WI38 (cell line): ENCODE measurements around the gene HSPA1B.
"Not testable (repeated sequence)": the region's sequence is repeated elsewhere in the genome, so short reads cannot be mapped to it uniquely, and the experiment has no call there.

ENCODE experiments used
- H3K4me3 ChIP-seq: 2 replicates; pipeline ENCODE4 v1.5.1; 2011; ENCODE audit warnings: low read depth, mild to moderate bottlenecking, control low read depth, low read length
- TF ChIP-seq, protein P1 (sequence below): IDR thresholded peaks from 2 replicates; pipeline ENCODE4 v1.5.1; 2012; ENCODE audit warnings: low read depth, mild to moderate bottlenecking, control low read depth, low read length

The HSPA1B gene

DNA sequence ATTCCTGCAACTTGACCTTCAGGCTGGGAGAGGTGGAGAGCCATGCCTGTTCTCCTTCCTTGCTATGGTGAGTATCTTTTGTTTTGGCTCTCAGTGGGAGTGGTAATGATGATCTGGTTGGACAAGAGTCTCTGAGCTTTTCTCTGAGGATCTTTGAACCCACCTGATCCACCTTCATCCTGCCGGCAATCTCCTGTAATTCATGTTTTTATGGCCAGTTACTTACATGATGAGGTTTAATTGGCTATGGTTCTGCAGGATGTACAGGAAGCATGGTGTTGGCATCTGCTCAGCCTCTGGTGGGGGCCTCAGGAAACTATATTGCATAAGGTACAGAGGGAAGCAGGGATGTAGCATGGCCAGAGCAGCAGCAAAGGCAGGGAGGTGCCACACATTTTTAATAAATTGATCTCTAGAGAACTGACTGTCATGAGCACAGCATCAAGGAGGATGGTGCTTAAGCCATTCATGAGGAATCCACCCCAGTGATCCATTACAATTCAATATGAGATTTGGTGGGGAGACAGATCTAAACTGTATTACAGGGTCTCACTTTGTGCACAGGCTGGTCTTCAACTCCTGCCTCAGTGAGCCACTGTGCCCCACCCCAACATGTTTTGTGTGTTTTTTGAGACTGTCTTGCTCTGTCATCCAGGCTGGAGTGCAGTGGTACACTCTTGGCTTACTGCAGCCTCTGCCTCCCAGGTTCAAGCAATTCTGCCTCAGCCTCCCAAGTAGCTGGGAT, 10.0 kb downstream of the HSPA1B start:
- TF ChIP-seq, protein P1, sequence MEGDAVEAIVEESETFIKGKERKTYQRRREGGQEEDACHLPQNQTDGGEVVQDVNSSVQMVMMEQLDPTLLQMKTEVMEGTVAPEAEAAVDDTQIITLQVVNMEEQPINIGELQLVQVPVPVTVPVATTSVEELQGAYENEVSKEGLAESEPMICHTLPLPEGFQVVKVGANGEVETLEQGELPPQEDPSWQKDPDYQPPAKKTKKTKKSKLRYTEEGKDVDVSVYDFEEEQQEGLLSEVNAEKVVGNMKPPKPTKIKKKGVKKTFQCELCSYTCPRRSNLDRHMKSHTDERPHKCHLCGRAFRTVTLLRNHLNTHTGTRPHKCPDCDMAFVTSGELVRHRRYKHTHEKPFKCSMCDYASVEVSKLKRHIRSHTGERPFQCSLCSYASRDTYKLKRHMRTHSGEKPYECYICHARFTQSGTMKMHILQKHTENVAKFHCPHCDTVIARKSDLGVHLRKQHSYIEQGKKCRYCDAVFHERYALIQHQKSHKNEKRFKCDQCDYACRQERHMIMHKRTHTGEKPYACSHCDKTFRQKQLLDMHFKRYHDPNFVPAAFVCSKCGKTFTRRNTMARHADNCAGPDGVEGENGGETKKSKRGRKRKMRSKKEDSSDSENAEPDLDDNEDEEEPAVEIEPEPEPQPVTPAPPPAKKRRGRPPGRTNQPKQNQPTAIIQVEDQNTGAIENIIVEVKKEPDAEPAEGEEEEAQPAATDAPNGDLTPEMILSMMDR, result no peak
- H3K4me3 ChIP-seq, result peak overlapping the region; percentile 91

DNA sequence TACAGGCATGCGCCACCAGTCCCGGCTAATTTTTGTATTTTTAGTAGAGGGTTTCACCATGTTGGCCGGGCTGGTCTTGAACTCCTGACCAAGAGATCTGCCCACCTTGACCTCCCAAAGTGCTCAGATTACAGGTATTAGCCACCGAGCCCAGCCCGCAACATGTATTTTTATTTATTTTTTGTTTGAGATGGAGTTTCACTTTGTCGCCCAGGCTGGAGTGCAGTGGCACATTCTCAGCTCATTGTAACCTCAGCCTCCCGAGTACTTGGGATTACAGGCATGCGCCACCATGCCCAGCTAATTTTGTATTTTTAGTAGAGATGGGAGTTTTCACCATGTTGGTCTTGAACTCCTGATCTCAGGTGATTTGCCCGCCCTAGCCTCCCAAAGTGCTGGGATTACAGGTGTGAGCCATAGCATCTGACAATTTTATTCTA, 10.6 kb downstream of the HSPA1B start:
- peak overlapping the region; percentile 91 for H3K4me3 ChIP-seq

DNA sequence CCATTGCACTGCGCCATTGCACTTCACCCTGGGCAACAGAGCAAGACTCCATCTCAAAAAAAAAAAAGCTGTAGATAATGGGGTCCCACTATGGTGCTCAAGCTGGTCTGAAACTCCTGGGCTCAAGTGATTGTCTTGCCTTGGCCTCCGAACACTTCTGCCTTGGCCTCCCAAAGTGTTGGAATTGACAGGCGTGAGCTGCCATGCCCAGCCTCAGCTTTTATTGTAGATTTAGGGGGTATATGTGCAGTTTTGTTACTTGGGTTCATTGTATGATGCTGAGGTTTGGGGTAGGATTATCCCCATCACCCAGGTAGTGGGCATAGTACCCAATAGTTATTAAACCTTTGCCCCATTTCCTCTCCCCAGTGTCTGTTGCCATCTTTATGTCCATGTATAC, 11.4 kb downstream of the HSPA1B start:
- H3K4me3 ChIP-seq, result no peak overlapping the region
- TF ChIP-seq, protein P1, result no peak

DNA sequence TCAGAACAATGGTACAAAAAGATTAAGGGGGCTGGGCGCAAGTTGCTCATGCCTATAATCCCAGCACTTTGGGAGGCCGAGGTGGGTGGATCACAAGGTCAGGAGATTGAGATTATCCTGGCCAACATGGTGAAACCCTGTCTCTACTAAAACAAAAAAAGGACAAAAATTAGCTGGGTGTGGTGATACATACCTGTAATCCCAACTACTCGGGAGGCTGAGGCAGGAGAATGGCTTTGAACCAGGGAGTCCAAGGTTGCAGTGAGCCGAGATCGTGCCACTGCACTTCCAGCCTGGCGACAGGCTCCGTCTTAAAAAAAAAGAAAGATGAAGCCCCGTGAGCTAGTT, 12.2 kb downstream of the HSPA1B start:
- not testable (repeated sequence) for H3K4me3 ChIP-seq

DNA sequence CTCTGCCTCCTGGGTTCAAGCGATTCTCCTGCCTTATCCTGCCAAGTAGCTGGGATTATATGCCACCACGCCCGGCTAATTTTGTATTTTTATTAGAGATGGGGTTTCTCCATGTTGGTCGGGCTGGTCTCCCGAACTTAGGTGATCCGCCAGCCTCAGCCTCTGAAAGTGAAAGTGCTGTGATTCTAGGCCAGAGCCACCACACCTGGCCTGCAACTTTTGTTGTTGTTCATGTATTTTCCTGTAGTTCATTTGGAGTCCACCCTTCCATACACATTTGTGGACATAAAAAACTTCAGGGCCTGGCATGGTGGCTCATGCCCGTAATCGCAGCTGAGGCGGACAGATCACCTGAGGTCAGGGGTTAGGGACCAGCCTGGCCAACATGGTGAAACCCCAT, 14.5 kb downstream of the HSPA1B start:
- no peak overlapping the region for H3K4me3 ChIP-seq
- TF ChIP-seq, protein P1, result no peak

DNA sequence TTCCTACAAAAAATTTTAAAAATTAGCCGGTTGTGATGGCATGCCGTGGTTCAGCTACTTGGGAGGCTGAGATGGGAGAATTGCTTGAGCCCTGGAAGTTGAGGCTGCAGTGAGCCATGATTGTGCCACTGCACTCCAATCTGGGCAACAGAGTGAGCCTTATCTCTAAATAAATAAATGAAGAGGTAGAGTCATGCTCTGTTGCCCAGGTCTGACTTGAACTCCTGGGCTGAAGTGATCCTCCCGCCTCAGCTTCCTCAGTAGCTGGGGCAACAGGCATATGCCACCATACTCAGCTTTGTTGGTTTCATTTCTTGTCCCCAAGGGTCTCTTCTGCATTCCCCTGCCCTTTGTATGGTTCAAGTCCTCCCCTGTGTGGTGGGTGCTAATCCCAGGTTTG, 17.0 kb downstream of the HSPA1B start:
- no peak overlapping the region for H3K4me3 ChIP-seq
- TF ChIP-seq, protein P1, result no peak

DNA sequence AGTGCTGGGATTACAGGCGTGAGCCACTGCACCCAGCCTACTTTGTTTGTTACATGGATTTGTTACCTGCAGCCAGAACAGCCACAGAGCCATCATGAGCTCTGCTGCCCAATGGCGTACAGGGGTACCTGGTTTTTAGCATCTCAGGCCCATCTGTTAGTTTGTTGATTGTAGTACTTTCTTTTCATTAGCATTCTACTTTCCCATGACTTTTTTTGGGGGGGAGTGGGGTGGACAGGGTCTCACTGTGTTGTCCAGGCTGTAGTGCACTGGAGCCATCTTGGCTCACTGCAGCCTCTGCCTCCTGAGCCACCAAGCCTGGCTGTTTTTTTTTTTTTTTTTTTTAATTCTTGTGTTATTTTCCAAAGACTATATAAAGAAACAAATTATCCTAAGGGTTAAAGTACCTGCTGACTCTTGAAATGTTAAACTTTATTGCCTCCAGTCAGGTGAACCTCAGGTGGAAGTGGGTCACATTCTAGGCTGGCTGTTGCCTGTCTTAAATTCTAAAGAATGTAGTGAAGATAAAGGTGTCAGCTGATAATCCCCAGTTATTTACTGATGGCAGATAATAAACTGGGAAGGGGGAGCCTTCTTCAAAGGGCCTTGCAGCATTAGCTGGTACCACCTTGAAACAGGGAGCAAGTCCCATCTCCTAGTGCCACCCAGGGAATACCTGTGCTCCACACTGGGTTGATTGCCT, 19.9 kb downstream of the HSPA1B start:
- no peak overlapping the region for H3K4me3 ChIP-seq
- TF ChIP-seq, protein P1, result no peak

DNA sequence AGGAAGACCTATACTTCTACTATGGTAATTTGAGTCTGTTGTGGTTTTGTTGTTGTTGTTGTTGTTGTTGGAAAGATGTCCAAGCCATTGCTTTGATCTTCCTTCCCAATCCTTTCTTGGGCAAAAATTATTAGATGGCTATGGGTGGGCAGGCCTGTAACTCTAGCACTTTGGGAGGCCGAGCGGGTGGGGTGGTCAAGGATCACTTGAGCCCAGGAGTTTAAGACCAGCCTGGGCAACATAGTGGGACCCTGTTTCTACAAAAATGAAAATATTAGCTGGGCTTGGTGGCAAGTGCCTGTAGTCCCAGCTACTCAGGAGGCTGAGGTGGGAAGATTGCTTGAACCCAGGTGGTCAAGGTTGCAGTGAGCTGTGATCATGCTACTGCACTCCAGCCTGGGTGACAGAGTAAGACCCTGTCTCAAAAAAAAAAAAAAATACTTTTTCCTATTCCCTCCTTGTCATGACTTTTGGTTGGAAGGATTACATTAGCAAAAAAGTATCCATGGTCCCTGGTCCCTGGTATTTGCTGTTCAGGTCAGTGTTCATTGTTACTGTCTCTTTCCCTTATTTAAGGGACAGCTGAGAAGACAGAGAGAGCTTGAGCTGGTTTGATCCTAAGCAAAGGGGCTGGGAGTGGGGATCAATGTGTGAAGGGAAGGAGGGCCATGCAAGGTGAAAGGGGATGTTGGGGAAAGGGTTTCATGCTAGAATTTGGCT, 23.4 kb downstream of the HSPA1B start:
- no peak overlapping the region for H3K4me3 ChIP-seq
- TF ChIP-seq, protein P1, result no peak
